ENCODE data around the gene DNAJB6.

Gene DNAJB6

GRCh38 chr7:157336383-157337315 is at the start of gene DNAJB6:
DNAJB6 (plus strand) TSS chr7:157337004; CDS start chr7:157358573, 21,569 bp downstream.
- peak; percentile 96 for DNase-seq

GRCh38 chr7:157291404-157292080 is 45.3 kb upstream of the DNAJB6 start:
- DNase-seq = no peak

- no peak for DNase-seq
These were observed 44.5 kb upstream of the DNAJB6 start for GRCh38 chr7:157292258-157292657.

- DNase-seq = no peak
These were observed 43.9 kb upstream of the DNAJB6 start for GRCh38 chr7:157292770-157293412.

- DNase-seq = no peak
These were observed 43.4 kb upstream of the DNAJB6 start for GRCh38 chr7:157293413-157293788.

GRCh38 chr7:157294773-157295172 is 42.0 kb upstream of the DNAJB6 start:
- DNase-seq = no peak

- DNase-seq = no peak
These were observed 41.5 kb upstream of the DNAJB6 start for GRCh38 chr7:157295338-157295737.

GRCh38 chr7:157297185-157297584 is 39.6 kb upstream of the DNAJB6 start:
- DNase-seq = no peak

GRCh38 chr7:157299317-157299612 is 37.5 kb upstream of the DNAJB6 start:
- no peak for DNase-seq

- peak; percentile 28 for DNase-seq
These were observed 37.0 kb upstream of the DNAJB6 start for GRCh38 chr7:157299613-157300368.

GRCh38 chr7:157300369-157300825 is 36.4 kb upstream of the DNAJB6 start:
- DNase-seq = no peak

- DNase-seq = no peak
These were observed 35.1 kb upstream of the DNAJB6 start for GRCh38 chr7:157301610-157302120.

- DNase-seq = no peak
These were observed 29.7 kb upstream of the DNAJB6 start for GRCh38 chr7:157306846-157307838.

- DNase-seq = no peak
These were observed 26.7 kb upstream of the DNAJB6 start for GRCh38 chr7:157309988-157310668.

GRCh38 chr7:157310676-157311185 is 26.1 kb upstream of the DNAJB6 start:
- no peak for DNase-seq

GRCh38 chr7:157312941-157313340 is 23.9 kb upstream of the DNAJB6 start:
- no peak for DNase-seq

GRCh38 chr7:157313645-157314044 is 23.2 kb upstream of the DNAJB6 start:
- no peak for DNase-seq

- peak; percentile 33 for DNase-seq
These were observed 18.6 kb upstream of the DNAJB6 start for GRCh38 chr7:157318015-157318706.

GRCh38 chr7:157320608-157320980 is 16.2 kb upstream of the DNAJB6 start:
- no peak for DNase-seq

GRCh38 chr7:157323401-157323800 is 13.4 kb upstream of the DNAJB6 start:
- no peak for DNase-seq
